HL-60 (cell line): ENCODE results near the gene FN1.

Experiments used
- DNase-seq, 2 experiments: peaks; one replicate each; pipeline ENCODE4 v3.0.0-alpha.2; 2010 to 2020; ENCODE audit warnings: low read depth in 1 of 2, low spot score in 1 of 2
- H3K27ac ChIP-seq: fragments of 250-450 bp; sonication (Bioruptor Pico); replicated peaks from 2 replicates; pipeline ENCODE4 v1.5.1; 2020; ENCODE audit warnings: mild to moderate bottlenecking, moderate library complexity
- H3K27me3 ChIP-seq: fragments of 250-450 bp; sonication (Bioruptor Pico); 2 replicates; pipeline ENCODE4 v1.5.1; 2021; ENCODE audit warnings: mild to moderate bottlenecking, moderate library complexity; ENCODE audit not compliant: insufficient read depth, poor library complexity, severe bottlenecking
- H3K4me3 ChIP-seq: replicated peaks from 2 replicates; pipeline ENCODE4 v1.5.1; 2011; ENCODE audit warnings: mild to moderate bottlenecking, control low read depth, low read length; ENCODE audit not compliant: insufficient read depth
- GABPA ChIP-seq: IDR thresholded peaks from 2 replicates; pipeline ENCODE4 v1.6.1; 2012; ENCODE audit warnings: low read depth
- POLR2AphosphoS5 ChIP-seq: IDR thresholded peaks from 2 replicates; pipeline ENCODE4 v1.6.1; 2012; ENCODE audit warnings: low read depth
- SPI1 ChIP-seq: IDR thresholded peaks from 2 replicates; pipeline ENCODE4 v1.6.1; 2012; ENCODE audit warnings: low read depth, mild to moderate bottlenecking, borderline replicate concordance
- TF ChIP-seq, protein P1 (sequence below): IDR thresholded peaks from 2 replicates; pipeline ENCODE4 v1.6.1; 2012; ENCODE audit warnings: low read depth; ENCODE audit not compliant: insufficient replicate concordance
- TF ChIP-seq, protein P2 (sequence below): IDR thresholded peaks from one replicate; pipeline ENCODE4 v1.5.1; 2011; ENCODE audit warnings: low read length, control low read depth, inconsistent platforms; ENCODE audit not compliant: insufficient read depth

The FN1 gene

DNA sequence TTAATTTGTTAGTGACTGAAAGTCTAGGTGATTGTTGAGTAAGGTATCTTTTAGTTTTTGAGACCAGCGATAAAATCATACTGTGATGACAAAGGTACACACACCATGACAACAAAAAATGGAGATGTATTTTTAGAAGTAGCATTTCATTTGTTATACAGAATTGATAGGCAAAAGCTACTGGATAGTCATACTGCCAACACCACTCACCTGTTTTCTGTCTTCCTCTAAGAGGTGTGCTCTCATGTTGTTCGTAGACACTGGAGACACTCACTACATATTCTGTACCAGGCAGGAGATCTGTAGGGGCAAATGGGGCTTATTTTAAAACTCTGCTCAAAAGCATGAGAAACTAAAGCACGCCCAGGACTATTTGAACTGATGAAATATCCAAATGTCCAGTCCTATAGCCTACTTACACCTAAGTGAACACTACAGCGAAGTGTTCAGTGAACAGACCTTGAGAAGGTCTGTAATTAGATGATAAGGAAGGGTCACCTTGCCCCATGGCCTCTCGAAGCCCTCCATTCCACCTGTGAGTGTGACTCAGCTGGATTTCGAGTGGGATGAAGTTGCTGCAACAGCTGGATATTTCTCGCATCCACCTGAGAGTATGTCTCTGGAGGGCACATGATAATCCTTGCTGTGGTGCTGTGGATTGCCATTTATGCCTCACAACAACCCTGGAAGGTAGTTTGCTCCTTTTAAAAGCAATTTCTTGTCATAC is 47.7 kb downstream of the FN1 start:
- no peak for DNase-seq
- no peak for TF ChIP-seq SPI1
- TF ChIP-seq, protein P1, sequence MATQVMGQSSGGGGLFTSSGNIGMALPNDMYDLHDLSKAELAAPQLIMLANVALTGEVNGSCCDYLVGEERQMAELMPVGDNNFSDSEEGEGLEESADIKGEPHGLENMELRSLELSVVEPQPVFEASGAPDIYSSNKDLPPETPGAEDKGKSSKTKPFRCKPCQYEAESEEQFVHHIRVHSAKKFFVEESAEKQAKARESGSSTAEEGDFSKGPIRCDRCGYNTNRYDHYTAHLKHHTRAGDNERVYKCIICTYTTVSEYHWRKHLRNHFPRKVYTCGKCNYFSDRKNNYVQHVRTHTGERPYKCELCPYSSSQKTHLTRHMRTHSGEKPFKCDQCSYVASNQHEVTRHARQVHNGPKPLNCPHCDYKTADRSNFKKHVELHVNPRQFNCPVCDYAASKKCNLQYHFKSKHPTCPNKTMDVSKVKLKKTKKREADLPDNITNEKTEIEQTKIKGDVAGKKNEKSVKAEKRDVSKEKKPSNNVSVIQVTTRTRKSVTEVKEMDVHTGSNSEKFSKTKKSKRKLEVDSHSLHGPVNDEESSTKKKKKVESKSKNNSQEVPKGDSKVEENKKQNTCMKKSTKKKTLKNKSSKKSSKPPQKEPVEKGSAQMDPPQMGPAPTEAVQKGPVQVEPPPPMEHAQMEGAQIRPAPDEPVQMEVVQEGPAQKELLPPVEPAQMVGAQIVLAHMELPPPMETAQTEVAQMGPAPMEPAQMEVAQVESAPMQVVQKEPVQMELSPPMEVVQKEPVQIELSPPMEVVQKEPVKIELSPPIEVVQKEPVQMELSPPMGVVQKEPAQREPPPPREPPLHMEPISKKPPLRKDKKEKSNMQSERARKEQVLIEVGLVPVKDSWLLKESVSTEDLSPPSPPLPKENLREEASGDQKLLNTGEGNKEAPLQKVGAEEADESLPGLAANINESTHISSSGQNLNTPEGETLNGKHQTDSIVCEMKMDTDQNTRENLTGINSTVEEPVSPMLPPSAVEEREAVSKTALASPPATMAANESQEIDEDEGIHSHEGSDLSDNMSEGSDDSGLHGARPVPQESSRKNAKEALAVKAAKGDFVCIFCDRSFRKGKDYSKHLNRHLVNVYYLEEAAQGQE: no peak
- no peaks in the 10 kb centered on the region for H3K27me3 ChIP-seq
- no peak overlapping the region for H3K4me3 ChIP-seq
- H3K27ac ChIP-seq: no peak overlapping the region

DNA sequence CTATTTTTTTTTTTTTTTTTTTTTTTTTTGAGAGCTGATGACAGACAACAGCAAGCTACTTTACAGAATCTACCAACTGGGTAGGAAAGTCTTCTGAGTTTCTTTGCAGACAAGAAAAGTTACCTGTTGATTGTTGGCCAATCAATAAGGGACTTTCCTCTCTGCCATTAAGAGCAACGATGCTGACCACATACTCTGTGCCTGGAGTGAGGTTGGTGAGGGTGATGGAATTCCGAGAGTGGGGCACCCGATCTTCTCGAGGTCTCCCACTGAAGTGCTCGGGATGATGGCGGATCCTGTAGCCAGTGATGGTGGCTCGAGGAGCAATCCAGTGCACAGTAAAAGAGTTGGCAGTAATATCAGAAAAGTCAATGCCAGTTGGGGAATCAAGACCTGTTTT is 49.3 kb downstream of the FN1 start:
- Histone ChIP-seq H3K4me3 (no peak overlapping the region), H3K27me3 (no peaks in the 10 kb centered on the region), H3K27ac (no peak overlapping the region)
- DNase-seq: no peak
- TF ChIP-seq SPI1 (no peak), POLR2AphosphoS5 (no peak), GABPA (no peak)
- TF ChIP-seq, protein P1: no peak
- TF ChIP-seq, protein P2, sequence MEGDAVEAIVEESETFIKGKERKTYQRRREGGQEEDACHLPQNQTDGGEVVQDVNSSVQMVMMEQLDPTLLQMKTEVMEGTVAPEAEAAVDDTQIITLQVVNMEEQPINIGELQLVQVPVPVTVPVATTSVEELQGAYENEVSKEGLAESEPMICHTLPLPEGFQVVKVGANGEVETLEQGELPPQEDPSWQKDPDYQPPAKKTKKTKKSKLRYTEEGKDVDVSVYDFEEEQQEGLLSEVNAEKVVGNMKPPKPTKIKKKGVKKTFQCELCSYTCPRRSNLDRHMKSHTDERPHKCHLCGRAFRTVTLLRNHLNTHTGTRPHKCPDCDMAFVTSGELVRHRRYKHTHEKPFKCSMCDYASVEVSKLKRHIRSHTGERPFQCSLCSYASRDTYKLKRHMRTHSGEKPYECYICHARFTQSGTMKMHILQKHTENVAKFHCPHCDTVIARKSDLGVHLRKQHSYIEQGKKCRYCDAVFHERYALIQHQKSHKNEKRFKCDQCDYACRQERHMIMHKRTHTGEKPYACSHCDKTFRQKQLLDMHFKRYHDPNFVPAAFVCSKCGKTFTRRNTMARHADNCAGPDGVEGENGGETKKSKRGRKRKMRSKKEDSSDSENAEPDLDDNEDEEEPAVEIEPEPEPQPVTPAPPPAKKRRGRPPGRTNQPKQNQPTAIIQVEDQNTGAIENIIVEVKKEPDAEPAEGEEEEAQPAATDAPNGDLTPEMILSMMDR: no peak

DNA sequence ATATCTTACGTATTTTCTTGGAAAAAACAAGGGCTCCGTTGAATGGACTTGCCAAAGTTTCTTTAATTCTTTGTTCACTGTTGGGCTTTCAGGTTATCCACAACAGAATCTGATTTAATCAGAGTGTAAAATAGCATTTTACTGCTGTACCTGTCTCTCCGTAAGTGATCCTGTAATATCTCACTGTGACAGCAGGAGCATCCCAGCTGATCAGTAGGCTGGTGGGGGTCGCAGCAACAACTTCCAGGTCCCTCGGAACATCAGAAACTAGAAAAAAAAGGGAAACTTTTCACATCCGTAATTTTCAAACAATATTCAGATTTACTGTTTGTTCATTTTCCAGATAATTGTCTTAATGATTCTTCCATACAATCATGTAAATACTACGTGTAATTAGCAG is 51.2 kb downstream of the FN1 start:
- DNase-seq: no peak
- no peak overlapping the region for H3K4me3 ChIP-seq
- H3K27ac ChIP-seq: no peak overlapping the region
- TF ChIP-seq POLR2AphosphoS5 (no peak), GABPA (no peak)
- TF ChIP-seq, protein P1: no peak
- H3K27me3 ChIP-seq: no peaks in the 10 kb centered on the region

DNA sequence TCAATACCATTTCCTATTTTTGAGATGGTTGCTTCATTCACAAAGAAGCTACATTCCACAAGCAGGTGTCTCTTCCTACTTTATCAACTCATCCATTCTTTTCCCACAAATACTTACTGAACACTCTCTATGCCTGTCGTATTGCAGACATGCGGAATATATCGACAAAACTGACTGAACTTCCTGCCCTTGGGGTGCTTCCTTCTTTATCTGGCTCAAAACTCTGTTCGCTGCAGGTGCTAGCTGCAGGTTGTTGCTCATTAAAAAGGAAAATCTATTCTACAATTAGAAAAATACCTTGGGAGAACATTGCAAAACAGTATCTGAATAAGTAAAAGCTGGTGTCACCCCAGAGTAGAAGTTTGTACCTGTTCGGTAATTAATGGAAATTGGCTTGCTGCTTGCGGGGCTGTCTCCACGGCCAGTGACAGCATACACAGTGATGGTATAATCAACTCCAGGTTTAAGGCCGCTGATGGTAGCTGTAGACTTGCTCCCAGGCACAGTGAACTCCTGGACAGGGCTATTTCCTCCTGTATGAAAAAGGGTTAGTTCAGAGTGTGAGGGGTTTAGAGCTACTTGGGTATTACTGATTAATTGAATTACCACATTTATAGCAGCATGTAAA is 52.1 kb downstream of the FN1 start:
- DNase-seq: no peak
- Histone ChIP-seq H3K27me3 (no peaks in the 10 kb centered on the region), H3K4me3 (no peak overlapping the region), H3K27ac (no peak overlapping the region)
- TF ChIP-seq, protein P2: no peak
- TF ChIP-seq, protein P1: no peak
